ENCODE results near the gene NUTF2. TPM values are rescaled to one million over a fixed set of nuclear protein-coding genes. Genes with fewer than 3 reads are reported as not detected.

The NUTF2 gene
- total RNA-seq, 1 experiment from 2014 or later, result 224 TPM

GRCh38 chr16:67919622-67920221, 73.0 kb downstream of the NUTF2 start:
- H3K27me3 Mint-ChIP-seq (ENCODE audit: unreplicated experiment), result no peaks in the 10 kb centered on the region
- peaks cover 8% of the 10 kb centered on the region for H3K4me1 Mint-ChIP-seq (ENCODE audit: low read depth, unreplicated experiment)
- intact Hi-C loops (cut with micrococcal nuclease; ENCODE audit: unreplicated experiment), result no loop called here
- no peaks in the 10 kb centered on the region for H3K9me3 Mint-ChIP-seq (ENCODE audit: low read depth, unreplicated experiment)
- peaks cover 19% of the 10 kb centered on the region for H3K36me3 Mint-ChIP-seq (ENCODE audit: insufficient read depth, unreplicated experiment)
- no peak overlapping the region for H3K27ac Mint-ChIP-seq (ENCODE audit: unreplicated experiment)
- CTCF ChIA-PET, result interaction anchor here (1.4 kb wide), 1 partner anchor 16 kb away, joined by 3 read pairs; no protein-coding TSS in a partner anchor
- no peak for TF ChIP-seq CTCF (IDR thresholded peaks at IDR 0.05; ENCODE audit: unreplicated experiment)
- no peak for DNase-seq
- BruUV-seq (replicated peaks), result no TSS peak
- no peak overlapping the region for H3K4me3 Mint-ChIP-seq (ENCODE audit: low read depth, unreplicated experiment)

Other genes with a start within 250 kb of the NUTF2 start
- 4.4 and 4.9 TPM in 2 replicates for gene CARMIL2, start 201.8 kb upstream of the NUTF2 start, total RNA-seq (2022)
- gene ACD, start 186.7 kb upstream of the NUTF2 start, total RNA-seq (2022), result 44.0 and 49.9 TPM in 2 replicates
- gene PARD6A, start 186.0 kb upstream of the NUTF2 start, total RNA-seq (2022), result 9.5 and 12.3 TPM in 2 replicates
- gene ENKD1, start 180.2 kb upstream of the NUTF2 start, total RNA-seq (2022), result 22.6 and 23.0 TPM in 2 replicates
- 0.66 and 0.68 TPM in 2 replicates for gene C16orf86, start 180.1 kb upstream of the NUTF2 start, total RNA-seq (2022)
- 23.9 and 25.6 TPM in 2 replicates for gene GFOD2, start 127.6 kb upstream of the NUTF2 start, total RNA-seq (2022)
- gene RANBP10, start 40.4 kb upstream of the NUTF2 start, total RNA-seq (2022), result 25.5 and 28.2 TPM in 2 replicates
- 1.0 and 1.3 TPM in 2 replicates for gene TSNAXIP1, start 40.0 kb upstream of the NUTF2 start, total RNA-seq (2022)
- gene THAP11, start 4.6 kb upstream of the NUTF2 start, total RNA-seq (2022), result 38.3 and 39.1 TPM in 2 replicates
- 46.8 and 54.3 TPM in 2 replicates for gene CENPT, start 760 bp downstream of the NUTF2 start, total RNA-seq (2022)
- gene EDC4, start 26.1 kb downstream of the NUTF2 start, total RNA-seq (2022), result 85.8 and 88.1 TPM in 2 replicates
- not detected in 2 replicates for gene NRN1L, start 38.0 kb downstream of the NUTF2 start, total RNA-seq (2022)
- gene PSKH1, start 46.3 kb downstream of the NUTF2 start, total RNA-seq (2022), result 41.7 and 49.4 TPM in 2 replicates
- 2.6 and 3.4 TPM in 2 replicates for gene CTRL, start 84.9 kb downstream of the NUTF2 start, total RNA-seq (2022)
- gene PSMB10, start 89.9 kb downstream of the NUTF2 start, total RNA-seq (2022), result 79.3 and 103 TPM in 2 replicates
- 14.7 and 15.2 TPM in 2 replicates for gene LCAT, start 97.2 kb downstream of the NUTF2 start, total RNA-seq (2022)
- 31.7 and 38.0 TPM in 2 replicates for gene SLC12A4, start 121.7 kb downstream of the NUTF2 start, total RNA-seq (2022)
- gene DPEP3, start 133.6 kb downstream of the NUTF2 start, total RNA-seq (2022), result not detected in 2 replicates
- not detected in 2 replicates for gene DPEP2, start 152.6 kb downstream of the NUTF2 start, total RNA-seq (2022)
- gene DPEP2NB, start 169.0 kb downstream of the NUTF2 start, total RNA-seq (2022), result not detected in 2 replicates
- gene DDX28, start 176.3 kb downstream of the NUTF2 start, total RNA-seq (2022), result 16.8 and 21.5 TPM in 2 replicates
- 31.7 and 33.5 TPM in 2 replicates for gene DUS2, start 176.4 kb downstream of the NUTF2 start, total RNA-seq (2022)
- 39.3 and 39.9 TPM in 2 replicates for gene NFATC3, start 238.4 kb downstream of the NUTF2 start, total RNA-seq (2022)